ELR (cell line): ENCODE measurements around the gene DYNC1I1.

Source experiments
- DNase-seq: peaks from one replicate; pipeline ENCODE4 v3.0.0-alpha.2; 2015; ENCODE audit warnings: low read depth

The DYNC1I1 gene

DNA sequence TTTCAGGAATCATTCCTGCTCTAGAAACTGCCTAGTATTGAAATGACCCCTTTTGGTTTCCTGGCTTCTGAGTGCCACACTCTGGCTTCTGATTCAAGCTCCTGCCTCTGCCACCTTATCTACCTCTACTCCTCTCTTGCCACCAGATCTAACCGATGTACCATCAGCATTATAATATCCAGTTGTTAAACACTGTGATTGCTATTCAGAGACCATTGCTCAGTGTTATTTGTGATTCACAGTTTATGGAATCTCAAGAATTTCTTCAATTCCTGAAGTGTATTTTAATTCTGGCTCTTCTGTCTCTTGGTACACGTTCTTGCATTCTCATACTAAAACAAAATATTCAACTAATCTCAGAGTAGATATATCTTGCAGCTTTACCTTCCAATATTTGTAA, 88.7 kb downstream of the DYNC1I1 start:
- peak; percentile 14 for DNase-seq

DNA sequence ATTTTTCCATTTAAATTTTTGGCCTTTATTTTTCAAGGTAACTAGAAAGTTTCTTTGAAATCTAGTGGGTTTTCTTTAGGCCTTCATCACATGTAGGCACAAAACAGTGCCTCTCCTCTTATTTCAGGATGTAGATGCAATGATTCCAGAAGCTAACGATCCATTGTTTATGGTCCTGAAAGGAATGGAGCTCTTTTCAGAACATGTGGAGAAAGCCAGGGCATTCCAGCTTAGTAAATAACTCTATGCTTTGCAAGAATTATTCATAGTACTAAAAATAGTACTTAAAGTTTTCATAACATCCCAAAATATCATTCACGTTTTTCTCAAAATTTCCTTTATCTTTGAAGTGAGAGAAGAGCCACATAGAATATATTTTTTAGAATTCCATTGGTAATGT, 91.3 kb downstream of the DYNC1I1 start:
- DNase-seq, result no peak

DNA sequence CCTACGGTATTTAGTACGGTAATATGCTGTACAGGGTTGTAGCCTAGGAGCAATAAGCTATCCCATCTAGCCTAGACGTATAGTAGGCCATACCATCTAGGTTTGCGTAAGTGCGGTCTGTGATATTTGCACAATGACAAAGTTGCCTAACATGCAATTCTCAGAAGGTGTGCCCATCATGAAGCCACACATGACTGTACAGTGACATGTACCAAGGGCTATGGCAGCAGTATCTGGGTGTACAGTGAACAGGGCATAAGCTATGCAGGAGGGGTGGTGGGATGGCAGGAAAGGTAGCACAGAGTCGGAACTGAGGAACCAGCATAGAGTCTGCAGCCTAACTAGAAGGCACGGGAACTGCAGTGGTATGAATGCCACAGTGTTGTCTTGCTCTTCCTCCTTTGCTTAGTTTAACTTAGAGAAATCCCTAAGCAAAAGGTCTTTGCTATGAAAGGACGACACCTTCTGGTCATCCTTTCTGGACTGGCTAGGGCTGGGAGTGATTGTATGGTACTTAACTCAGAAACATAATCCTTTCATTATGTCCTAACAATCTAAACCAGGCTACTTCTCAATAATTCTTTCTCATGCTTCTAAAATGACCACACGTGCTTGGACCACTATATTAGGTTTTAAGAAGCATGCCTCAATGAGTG, 93.5 kb downstream of the DYNC1I1 start:
- peak; percentile 22 for DNase-seq

DNA sequence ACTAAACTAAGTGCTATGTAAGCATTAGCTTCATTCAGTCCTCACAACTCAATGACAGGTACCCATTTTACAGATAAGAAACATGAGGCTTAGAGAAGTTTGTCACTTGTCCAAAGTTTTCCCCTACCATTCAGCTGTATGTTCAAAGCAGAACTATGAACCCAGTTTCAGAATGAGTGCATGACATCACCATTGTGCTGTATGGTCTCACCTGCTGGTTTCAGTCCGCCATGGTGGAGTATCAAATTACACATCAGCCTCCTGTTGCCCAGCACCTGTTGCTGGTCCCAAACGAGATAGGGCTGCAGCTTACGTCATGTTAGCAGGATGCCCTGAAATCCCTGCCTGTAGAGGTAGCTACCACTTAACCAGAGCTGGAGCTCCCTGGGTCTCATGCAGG, 95.0 kb downstream of the DYNC1I1 start:
- DNase-seq, result no peak

DNA sequence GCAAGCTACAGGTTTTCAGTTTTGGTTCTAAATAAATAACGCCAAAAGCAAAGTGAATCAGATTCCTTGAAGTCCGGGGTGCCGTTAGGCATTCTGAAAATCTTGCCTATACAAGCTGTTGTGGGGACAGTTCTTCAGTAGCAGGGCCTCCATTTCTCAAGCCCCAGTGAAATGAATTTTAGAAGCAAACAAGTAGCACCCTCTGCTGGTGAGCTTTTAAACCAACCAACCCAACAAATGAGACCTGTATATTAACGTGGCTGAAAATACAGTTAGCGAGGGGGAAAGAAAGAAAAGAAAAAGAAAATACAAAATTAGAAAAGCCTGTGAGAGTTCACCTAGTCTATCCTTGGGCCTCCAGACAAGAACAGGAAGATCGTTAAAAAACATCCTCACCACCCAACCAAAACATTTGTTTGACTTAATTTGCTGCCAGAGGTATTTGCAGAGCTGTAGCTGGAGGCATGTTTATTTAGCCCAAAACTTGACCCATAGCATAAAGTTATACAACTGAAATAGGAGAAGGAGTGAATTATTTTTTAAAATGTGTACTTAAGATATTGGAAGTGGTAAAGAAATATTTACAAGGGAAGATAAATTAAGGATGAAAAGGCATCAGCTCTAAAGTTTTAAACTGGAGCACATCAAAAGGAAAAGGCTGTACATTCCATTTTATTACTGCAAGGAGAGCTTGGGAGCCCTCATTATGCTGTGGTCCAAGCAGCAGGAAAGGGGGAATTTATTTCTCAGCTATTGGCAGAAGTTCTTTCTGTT, 98.9 kb downstream of the DYNC1I1 start:
- DNase-seq, result peak; percentile 50

DNA sequence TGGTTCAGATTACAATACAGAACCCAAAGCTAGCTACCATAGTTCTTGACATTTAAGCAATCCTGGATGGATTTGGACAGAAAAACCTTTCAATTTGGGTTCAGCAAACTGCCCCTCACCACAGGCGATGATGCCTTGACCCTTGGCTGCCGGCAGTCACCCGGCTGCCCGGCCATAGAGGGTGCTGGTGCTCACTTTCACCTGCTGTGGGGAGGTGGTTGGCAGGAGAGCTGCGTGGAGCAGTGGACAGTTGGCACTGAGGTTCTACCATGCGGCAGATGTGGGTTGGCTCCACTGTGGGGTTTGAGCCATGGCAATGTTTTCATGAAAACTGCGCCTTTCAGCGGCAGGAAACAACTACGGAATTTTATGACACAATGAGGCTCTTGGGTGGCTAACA, 99.5 kb downstream of the DYNC1I1 start:
- no peak for DNase-seq

DNA sequence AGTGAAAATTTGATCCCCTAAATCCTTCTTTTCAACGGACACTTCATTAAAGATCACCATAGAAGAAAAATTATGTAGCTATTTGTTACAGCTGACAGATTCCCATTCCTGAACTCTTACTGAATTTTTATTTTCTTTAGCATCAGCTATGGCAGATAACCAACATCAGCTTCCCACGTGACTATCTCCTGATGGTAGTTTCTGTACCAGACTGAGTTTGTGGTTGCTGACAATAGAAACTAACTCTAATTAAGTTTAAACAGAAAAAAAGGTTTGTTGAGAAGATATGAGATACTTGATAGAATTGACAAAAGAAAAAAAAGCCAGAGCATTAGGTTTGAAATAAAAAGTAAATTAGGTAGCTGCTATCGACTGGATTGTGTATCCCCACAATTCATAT, 101.8 kb downstream of the DYNC1I1 start:
- no peak for DNase-seq

DNA sequence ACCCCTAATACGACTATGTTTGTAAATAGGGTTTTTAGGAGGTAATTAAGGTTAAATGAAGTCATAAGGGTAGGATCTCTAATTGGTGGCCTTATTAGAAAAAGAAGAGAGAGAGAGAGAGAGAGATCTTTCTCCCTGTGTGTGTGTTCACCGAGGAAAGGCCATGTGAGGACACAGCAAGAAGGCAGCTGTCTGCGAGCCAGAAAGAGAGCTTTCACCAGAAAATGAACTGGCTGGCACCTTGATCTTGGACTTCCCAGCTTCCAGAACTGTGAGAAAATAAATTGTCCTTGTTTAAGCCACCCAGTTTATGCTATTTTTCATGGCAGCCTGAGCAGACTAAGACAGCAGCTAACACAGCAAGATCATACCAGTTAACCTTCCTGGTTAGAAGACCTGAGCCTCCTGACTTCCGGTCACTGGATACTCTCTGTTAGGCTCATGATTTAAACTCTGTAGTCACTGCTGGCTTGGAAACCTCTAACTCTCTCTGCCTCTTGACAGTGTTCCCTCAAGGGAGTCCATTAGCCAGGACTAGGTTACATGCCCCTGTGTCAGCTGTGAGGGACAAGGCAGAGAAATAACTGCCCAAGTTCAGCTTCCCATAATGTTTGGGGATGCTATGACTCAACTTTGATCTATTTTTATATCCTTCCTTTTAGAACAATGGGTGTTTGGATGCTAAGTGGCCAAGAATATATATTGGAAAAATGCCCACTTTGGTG, 102.3 kb downstream of the DYNC1I1 start:
- no peak for DNase-seq

DNA sequence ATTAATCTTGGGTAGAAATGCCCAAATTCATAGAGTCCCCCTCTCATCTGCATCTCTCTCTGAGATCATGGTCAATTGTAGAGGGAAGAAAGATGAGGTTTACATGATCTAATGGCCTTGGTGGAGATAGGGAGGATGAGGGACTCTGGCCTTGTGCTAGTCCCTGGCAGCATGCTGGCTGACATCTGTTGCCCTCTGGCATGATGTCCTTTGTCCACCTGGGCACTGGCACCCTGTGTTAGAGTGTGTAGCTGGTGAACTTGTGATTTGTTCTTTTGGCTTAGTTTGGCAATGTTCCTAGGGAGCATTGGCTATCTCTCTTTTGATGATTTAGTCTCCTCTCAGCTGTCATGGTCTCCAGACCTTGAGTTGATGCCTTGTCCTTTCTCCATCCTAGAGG, 103.2 kb downstream of the DYNC1I1 start:
- DNase-seq, result no peak

DNA sequence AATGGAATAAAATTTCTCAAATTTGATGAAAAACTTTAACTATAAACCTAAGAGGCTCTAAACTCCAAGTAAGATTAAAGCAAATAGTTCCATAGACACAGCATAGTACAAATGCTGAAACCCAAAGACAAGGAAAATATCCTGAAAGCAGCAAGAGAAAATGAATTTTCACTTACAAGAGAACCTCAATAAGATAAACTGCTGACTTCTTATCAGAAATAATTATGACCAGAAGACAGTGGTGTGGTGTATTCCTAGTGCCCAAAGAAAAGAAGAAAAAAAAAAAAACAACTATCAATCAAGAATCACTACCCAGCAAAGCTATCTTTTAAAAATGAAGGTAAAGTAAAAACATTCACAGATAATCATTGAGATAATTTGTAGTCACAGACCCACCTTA, 106.3 kb downstream of the DYNC1I1 start:
- no peak for DNase-seq

DNA sequence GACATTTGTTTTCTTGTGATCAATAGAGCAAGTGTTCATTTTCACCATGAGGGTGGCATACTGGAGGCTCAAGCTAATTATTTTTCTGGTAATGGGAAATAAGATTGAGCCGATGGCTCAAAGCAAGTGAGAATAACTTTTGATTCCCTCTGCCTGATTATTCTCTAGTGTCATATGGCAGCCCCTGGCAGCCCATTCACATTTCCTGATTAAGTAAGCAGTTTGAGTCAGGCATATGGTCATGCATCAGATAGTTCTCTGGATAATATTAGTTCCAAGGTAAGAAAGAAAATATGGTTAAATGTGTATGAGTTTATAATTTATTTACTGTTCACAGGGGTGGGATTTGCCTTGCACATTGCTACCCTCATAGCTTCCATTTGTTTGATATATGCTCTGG, 109.2 kb downstream of the DYNC1I1 start:
- no peak for DNase-seq

DNA sequence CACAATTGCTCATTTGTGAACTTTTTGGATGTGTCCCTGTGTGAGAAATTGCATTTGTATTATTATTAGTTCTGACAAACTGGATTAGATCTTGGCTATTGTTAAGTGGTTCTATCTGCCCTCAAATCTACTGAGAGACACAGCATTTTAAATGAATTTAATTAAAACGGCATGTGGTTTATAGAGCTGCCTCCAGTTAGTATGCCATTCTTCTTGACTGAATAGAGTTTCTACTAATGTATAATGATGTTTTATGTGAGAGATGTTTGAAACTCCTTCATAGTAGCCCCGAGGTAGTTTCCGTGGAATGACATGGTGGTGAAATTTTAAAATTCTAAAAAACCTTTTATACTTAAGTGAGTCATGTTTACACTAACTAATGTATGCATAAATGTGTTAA, 110.9 kb downstream of the DYNC1I1 start:
- no peak for DNase-seq

DNA sequence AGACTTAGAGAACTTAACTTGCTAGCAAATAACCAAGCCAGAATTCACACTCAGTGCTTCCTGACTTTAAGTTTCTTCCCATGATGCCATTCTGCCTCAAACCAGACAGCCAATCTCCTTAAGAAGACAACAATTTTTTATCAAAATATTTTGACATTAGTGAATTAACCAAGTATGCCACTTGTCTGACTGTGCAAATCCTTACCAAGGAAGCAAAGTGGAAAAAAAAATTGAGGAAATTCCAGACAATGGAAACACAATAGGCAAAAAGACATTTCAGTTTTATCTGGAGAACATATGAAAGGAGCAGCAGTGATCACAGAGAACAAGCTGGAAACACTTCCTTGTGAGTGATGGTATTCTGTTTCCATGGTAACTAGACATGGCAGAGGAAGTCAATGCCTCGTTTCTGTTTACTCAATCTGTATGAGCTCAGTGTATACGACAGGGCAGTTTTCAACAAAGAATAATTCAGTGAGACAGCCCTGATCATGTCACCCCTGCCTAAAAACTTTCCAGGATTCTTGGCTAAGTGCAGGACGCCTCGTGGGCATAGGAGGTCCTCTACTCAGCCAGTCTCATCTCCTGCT, 114.2 kb downstream of the DYNC1I1 start:
- DNase-seq, result peak; percentile 9

DNA sequence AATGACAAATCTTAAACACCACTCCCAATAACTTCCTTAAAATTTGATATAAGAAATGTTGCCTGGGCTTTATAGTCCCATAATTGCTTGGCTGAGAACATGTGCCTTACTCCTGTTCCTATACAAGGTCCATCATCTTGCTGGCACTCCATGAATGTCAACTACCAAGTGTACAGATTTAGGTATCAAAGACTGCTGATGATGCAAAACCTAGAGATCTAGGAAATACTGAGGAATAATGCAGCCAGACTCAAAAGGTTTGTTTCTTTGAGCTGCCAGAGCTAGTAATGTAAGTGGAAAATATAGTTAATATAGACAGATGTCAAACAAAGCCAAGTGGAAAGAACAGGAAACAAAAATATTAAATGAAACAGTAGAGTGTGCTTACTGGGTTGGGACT, 121.1 kb downstream of the DYNC1I1 start:
- no peak for DNase-seq

DNA sequence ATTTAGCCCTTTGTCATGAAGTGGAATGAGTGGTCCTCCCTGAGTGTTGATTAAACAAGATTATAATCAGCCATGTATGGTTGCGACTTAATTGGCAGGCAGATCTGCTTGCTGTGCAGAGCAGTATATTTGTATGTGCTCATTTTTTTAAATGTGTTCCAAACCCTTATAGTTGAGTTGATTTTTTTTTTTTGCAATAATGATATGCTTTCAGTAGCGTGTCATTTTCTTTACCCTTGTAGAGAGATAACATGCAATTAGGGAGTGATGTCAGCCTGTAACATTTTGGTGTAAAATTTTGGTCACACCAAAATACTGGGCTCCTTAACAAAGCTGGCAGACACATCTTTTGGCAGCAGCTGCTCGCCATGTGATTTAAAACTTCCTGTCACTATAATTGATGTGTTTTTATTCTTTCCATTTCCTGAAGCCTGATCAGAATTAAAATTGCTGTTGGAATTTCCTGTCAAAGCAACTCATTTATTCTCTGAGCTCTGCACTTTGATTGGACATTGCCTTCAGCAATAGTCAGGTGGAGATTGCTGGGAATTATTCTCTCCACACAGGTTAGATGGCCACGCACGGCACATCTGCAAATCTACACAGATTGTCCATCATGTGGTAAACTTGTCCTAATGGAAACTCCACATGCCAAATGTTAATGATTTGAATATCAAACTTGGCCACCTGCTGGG, 125.3 kb downstream of the DYNC1I1 start:
- no peak for DNase-seq

DNA sequence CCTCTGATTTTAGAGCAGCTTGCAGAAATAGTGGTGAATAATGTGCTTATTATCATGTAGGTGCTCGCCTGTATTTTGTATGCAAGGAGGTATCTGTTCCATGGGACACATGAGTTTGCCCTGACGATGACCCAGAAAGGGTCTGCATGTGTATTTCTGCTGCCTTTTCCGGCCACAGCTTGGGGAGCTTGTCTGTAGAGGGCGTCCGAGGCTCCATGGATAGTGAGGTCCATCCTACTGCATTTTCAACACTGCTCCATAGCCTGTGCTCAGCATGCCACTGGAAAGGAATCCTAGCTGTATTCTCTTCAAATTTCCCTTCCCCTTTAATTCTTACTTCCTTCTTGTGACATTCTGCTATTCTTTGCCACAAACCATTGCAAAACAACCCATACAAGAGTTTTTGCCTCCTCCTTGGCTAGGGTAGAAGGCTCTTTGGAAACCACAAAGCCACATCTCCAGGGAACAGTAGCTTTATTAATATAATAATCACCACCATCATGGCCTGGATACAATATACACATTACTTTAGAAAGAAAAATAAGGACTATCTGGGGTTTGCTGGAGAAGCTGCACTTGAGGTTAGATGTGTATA, 127.7 kb downstream of the DYNC1I1 start:
- peak; percentile 5 for DNase-seq

DNA sequence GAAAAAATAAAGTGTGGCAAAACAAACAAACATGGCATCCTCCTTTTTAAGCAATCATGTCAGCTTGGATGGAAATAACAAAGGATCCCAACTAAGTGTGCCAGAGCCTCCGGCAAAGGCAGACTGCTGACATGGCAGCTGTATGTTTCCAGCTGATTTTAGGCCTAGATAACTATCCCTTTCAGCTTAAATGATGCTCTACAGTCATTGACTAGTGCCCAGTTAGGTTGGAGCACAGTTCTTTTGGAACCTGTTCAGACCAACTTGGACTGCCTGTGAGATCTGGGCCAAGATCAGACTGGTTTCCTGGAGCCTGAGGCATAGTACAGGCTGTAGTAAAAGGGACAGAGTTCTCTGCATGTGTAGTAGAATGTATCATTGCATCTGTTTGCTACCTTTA, 128.7 kb downstream of the DYNC1I1 start:
- no peak for DNase-seq

DNA sequence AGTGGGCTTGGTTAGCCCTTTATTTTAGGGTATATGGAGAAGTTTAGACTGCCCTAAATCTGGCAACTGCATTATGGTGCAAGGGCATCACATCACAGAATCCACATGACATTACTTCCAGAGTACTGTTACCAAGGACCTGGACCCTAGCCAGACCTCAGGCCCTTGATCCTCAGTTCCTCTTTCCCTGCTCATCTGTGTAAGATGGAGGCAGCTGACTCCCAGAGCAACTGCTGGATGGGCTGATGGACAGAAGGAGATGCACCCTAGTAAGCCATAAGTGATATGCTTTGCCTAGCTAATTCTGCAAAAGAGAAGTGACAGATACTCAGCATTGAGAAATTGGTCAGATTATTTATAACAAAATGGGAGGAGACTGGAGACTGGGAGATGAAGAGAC, 131.7 kb downstream of the DYNC1I1 start:
- DNase-seq, result no peak

DNA sequence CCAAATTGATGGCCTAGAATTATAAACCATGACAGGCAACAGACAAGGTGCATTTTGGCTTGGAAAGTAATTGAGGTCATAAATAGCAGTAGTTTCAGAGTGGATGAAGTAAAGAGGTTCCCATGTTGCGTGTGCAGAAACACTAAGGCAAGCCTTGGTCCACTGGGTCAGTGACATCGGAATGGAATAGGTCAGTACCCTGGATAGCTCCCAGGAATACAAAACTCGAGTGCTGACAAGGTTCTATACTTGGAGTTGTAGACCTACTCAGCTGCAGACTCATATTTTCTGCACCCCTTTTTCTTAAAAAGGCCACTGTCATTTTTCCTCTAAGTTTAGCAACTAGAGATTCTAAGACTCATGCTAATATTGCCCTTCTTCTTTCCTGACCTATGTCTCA, 132.8 kb downstream of the DYNC1I1 start:
- peak; percentile 8 for DNase-seq

DNA sequence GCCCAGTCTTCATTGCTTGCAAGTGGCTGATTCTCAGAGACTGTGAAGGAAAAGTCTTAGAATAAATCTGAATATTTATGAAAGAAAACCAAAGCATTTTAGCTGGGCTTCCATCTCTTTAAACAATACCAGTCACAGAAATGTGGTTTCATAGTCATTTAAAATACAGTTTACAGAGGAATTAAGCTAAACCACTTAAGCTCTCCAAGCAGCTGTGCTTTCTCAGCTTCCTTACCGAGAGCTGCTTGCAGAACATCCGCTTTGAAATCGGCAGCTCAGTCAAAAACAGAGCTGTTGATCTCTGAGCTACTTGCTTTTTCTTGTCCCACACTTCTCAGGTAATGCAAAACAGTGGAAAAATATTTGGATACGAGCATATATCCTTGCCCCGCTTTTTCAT, 134.5 kb downstream of the DYNC1I1 start:
- no peak for DNase-seq

DNA sequence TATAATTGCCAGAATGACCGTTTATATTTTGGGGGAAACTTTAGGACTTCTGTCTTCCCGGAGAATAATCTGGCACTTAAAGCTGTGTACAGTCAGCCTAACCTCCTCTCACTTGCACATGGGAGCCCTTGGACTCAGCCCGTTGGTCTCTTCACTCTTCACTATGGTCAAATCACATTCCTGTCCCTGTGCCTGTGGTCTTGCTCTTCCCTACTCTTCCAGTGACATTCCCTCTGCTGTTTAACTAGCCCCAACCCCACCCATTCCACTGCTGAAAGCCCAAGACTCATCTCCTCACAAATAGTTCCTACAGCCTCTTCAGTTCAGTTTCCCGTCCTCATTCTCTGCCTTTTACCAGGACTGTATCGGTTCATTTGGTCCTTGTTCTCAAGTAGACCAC, 135.0 kb downstream of the DYNC1I1 start:
- no peak for DNase-seq

DNA sequence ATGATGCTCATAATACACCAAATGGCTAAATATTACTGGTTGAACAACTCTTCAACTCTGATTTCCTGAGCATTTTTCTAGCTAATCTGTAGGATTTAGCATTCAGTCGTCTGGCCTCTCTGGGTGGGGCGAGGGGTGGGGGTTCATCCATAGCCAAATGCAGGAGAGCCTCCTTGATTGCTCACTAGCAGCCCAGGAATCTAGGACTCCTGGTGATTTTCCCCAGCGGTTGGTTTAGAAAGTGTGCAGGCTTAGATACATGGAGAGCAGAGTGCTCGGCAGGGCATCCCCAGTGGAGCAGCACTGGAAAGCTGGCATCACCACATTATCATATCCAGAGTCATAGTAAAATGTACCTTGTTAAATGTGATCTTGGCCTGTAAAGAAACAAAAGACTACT, 136.1 kb downstream of the DYNC1I1 start:
- DNase-seq, result no peak
